ENCODE data around the gene TSPOAP1.

TSPOAP1 gene

GRCh38 chr17:58327363-58328194, 1.0 kb downstream of the TSPOAP1 start:
- peaks cover 69 to 72% of the 10 kb centered on the region in 2 experiments for H3K4me1 ChIP-seq (ENCODE audit: control insufficient read depth in 1 of 2, insufficient read depth in 1 of 2, low read depth in 1 of 2, low read length in 1 of 2)
- no peaks in the 10 kb centered on the region for H3K9me3 ChIP-seq
- peaks cover 20% of the 10 kb centered on the region for H3K36me3 ChIP-seq
- H3K27ac ChIP-seq = peak overlapping the region; percentile 100
- no peak for TF ChIP-seq CTCF (IDR thresholded peaks at IDR 0.05)
- H3K4me3 ChIP-seq (ENCODE audit: low read depth in 1 of 2, low read length in 1 of 2) = peak overlapping the region; percentile 86 to 95
- peaks cover 31% of the 10 kb centered on the region for H3K27me3 ChIP-seq

- peak overlapping the region in 1 of 2 experiments; percentile 19 for H3K4me3 ChIP-seq (ENCODE audit: low read depth in 1 of 2, low read length in 1 of 2)
- peaks cover 32% of the 10 kb centered on the region for H3K27me3 ChIP-seq
- peak overlapping the region; percentile 100 for H3K27ac ChIP-seq
- TF ChIP-seq CTCF (IDR thresholded peaks at IDR 0.05) = no peak
- H3K4me1 ChIP-seq (ENCODE audit: control insufficient read depth in 1 of 2, insufficient read depth in 1 of 2, low read depth in 1 of 2, low read length in 1 of 2) = peaks cover 68 to 72% of the 10 kb centered on the region in 2 experiments
- H3K9me3 ChIP-seq = no peaks in the 10 kb centered on the region
- peaks cover 20% of the 10 kb centered on the region for H3K36me3 ChIP-seq
Observed at GRCh38 chr17:58326609-58327362, 1.8 kb downstream of the TSPOAP1 start.

- H3K4me3 ChIP-seq (ENCODE audit: low read depth in 1 of 2, low read length in 1 of 2) = peak overlapping the region in 1 of 2 experiments; percentile 16
- peaks cover 16% of the 10 kb centered on the region for H3K36me3 ChIP-seq
- peak overlapping the region; percentile 59 for H3K27ac ChIP-seq
- H3K4me1 ChIP-seq (ENCODE audit: control insufficient read depth in 1 of 2, insufficient read depth in 1 of 2, low read depth in 1 of 2, low read length in 1 of 2) = peaks cover 68 to 72% of the 10 kb centered on the region in 2 experiments
- TF ChIP-seq CTCF (IDR thresholded peaks at IDR 0.05) = no peak
- H3K27me3 ChIP-seq = peaks cover 32% of the 10 kb centered on the region
- no peaks in the 10 kb centered on the region for H3K9me3 ChIP-seq
Observed at GRCh38 chr17:58325976-58326468, 2.6 kb downstream of the TSPOAP1 start.

GRCh38 chr17:58325289-58325726, 3.3 kb downstream of the TSPOAP1 start:
- peaks cover 32% of the 10 kb centered on the region for H3K27me3 ChIP-seq
- no peak for TF ChIP-seq CTCF (IDR thresholded peaks at IDR 0.05)
- no peak overlapping the region for H3K27ac ChIP-seq
- peaks cover 9% of the 10 kb centered on the region for H3K36me3 ChIP-seq
- H3K4me1 ChIP-seq (ENCODE audit: control insufficient read depth in 1 of 2, insufficient read depth in 1 of 2, low read depth in 1 of 2, low read length in 1 of 2) = peaks cover 65 to 66% of the 10 kb centered on the region in 2 experiments
- H3K9me3 ChIP-seq = no peaks in the 10 kb centered on the region
- H3K4me3 ChIP-seq (ENCODE audit: low read depth in 1 of 2, low read length in 1 of 2) = peak overlapping the region in 1 of 2 experiments; percentile 57

GRCh38 chr17:58324409-58325288, 3.9 kb downstream of the TSPOAP1 start:
- Histone ChIP-seq H3K9me3 (no peaks in the 10 kb centered on the region), H3K27me3 (peaks cover 32% of the 10 kb centered on the region), H3K4me1 (ENCODE audit: control insufficient read depth in 1 of 2, insufficient read depth in 1 of 2, low read depth in 1 of 2, low read length in 1 of 2) (peaks cover 58 to 59% of the 10 kb centered on the region in 2 experiments), H3K27ac (no peak overlapping the region), H3K4me3 (ENCODE audit: low read depth in 1 of 2, low read length in 1 of 2) (peak overlapping the region; percentile 57 to 62), H3K36me3 (peaks cover 2% of the 10 kb centered on the region)
- TF ChIP-seq CTCF (IDR thresholded peaks at IDR 0.05) = no peak
